Measurements from ENCODE around the gene HHAT.

- TF ChIP-seq CTCF (IDR thresholded peaks at IDR 0.05) = no peak
- TF ChIP-seq POLR2A (IDR thresholded peaks at IDR 0.05) = no peak
Observed at GRCh38 chr1:210608767-210609166, 280.1 kb downstream of the HHAT start.

Data from breast epithelium (tissue), 3 donors.